ENCODE measurements around the gene IGSF21. TPM values are rescaled to one million over a fixed set of nuclear protein-coding genes. Genes with fewer than 3 reads are reported as not detected.

The IGSF21 gene
- total and polyA plus RNA-seq, 10 of the 15 experiments (the other 5 are each of a cell fraction or from before 2014, with no cell fraction given) = 0.03 to 0.49 TPM; not detected in 8

- DNase-seq (ENCODE audit: low read depth, low spot score) (no peak), FAIRE-seq (peak; percentile 49), ATAC-seq (peak; percentile 67)
- BruUV-seq (replicated peaks) = no TSS peak
- no peak overlapping the region for H3K4me2 ChIP-seq (ENCODE audit: control insufficient read depth, insufficient read depth)
- intact Hi-C loops (cut with micrococcal nuclease; ENCODE audit: unreplicated experiment) (loop anchor here (5.0 kb wide), 2 partner anchors 85 to 295 kb away; no protein-coding TSS in a partner anchor), in situ Hi-C loops (cut with MboI) (no loop called here)
- no peak overlapping the region for H3K27ac ChIP-seq (ENCODE audit: control insufficient read depth, insufficient read depth)
- WGBS (ENCODE audit: insufficient coverage, insufficient replicate concordance, low lambda C conversion rate, missing lambda C conversion rate) = 2% methylated on average over 4 of the region's 4 CpGs
- no peaks in the 10 kb centered on the region for H4K20me1 ChIP-seq (ENCODE audit: control insufficient read depth, insufficient read depth)
- ChIA-PET SMC1A (ENCODE audit: uncharacterized antibody, unreplicated experiment) (no interaction called here), POLR2A (no interaction called here), CTCF (interaction anchor here (0.9 to 1.5 kb wide), 2 partner anchors 18 to 85 kb away, joined by 3 to 4 read pairs; no protein-coding TSS in a partner anchor), RAD21 (ENCODE audit: unreplicated experiment) (interaction anchor here (0.5 kb wide), 1 partner anchor 723 kb away, joined by 3 read pairs; no protein-coding TSS in a partner anchor)
- no peaks in the 10 kb centered on the region for H3K36me3 ChIP-seq (ENCODE audit: control insufficient read depth in 2 of 2, insufficient read depth in 2 of 2, low read length in 1 of 2)
- no peaks in the 10 kb centered on the region for H3K79me2 ChIP-seq (ENCODE audit: control insufficient read depth, insufficient read depth, low read length)
- H3K27me3 ChIP-seq (replicated peaks in 1 of 2; ENCODE audit: control insufficient read depth in 2 of 2, insufficient read depth in 2 of 2, low read length in 1 of 2) = no peaks in the 10 kb centered on the region; a peak in 1 of 4 replicates
- H3K4me1 ChIP-seq (ENCODE audit: control insufficient read depth, insufficient read depth, low read length) = no peaks in the 10 kb centered on the region
- H2AFZ ChIP-seq (ENCODE audit: control insufficient read depth, low read depth, low read length) = no peak overlapping the region
- H3K4me3 ChIP-seq = no peak overlapping the region
- no peak overlapping the region for H3K9ac ChIP-seq (ENCODE audit: control insufficient read depth, insufficient read depth, low read length)
- TF ChIP-seq STAT1 (conservative IDR thresholded peaks at IDR 0.05) = no peak
- TF ChIP-seq MTA3 (IDR thresholded peaks at IDR 0.05; ENCODE audit: borderline replicate concordance, low read length) = no peak
- no peak for TF ChIP-seq HSF1 (IDR thresholded peaks at IDR 0.05; ENCODE audit: low read depth, low read length)
- TF ChIP-seq ZZZ3 (IDR thresholded peaks at IDR 0.05; ENCODE audit: control insufficient read depth, insufficient read length, low read depth) = no peak
- no peak for TF ChIP-seq CUX1 (IDR thresholded peaks at IDR 0.05; ENCODE audit: insufficient replicate concordance, low read depth, low read length)
- peak; percentile 47; the same call in 1 of the 2 replicates for TF ChIP-seq SMC3 (IDR thresholded peaks at IDR 0.05; ENCODE audit: borderline replicate concordance, low read length)
- TF ChIP-seq RAD21 (IDR thresholded peaks at IDR 0.05; ENCODE audit: insufficient read depth, low read depth, low read length) = peak; percentile 41; the same call in 1 of the 2 replicates
- peak; percentile 78 for TF ChIP-seq YY1 (IDR thresholded peaks at IDR 0.05; ENCODE audit: low read depth, low read length)
- no peak for TF ChIP-seq RELA (IDR thresholded peaks at IDR 0.05; ENCODE audit: borderline replicate concordance, partially characterized antibody)
- no peak for TF ChIP-seq SRF (IDR thresholded peaks at IDR 0.05; ENCODE audit: low read depth in 2 of 2, low read length in 2 of 2)
- no peak for TF ChIP-seq IKZF1 (conservative IDR thresholded peaks at IDR 0.05)
- peak; percentile 44 to 55 (median 48) for TF ChIP-seq CTCF (IDR thresholded peaks at IDR 0.05 in 2 of 3, conservative IDR thresholded peaks at IDR 0.05 in 1 of 3; ENCODE audit: control insufficient read depth in 2 of 3, extremely low read depth in 1 of 3, insufficient read depth in 1 of 3, low read depth in 3 of 3, low read length in 3 of 3)
- H3K9me3 ChIP-seq (replicated peaks; ENCODE audit: control insufficient read depth, insufficient read depth, low read length) = no peaks in the 10 kb centered on the region
Observed at GRCh38 chr1:18217398-18218043, 109.9 kb downstream of the IGSF21 start.

Measured in GM12878 (cell line).